HL-60 (cell line): ENCODE data around the gene CCR9.

Experiments
- DNase-seq, 2 experiments: peaks; one replicate each; pipeline ENCODE4 v3.0.0-alpha.2; 2010 to 2020; ENCODE audit warnings: low read depth in 1 of 2, low spot score in 1 of 2
- H3K27ac ChIP-seq: fragments of 250-450 bp; sonication (Bioruptor Pico); replicated peaks from 2 replicates; pipeline ENCODE4 v1.5.1; 2020; ENCODE audit warnings: mild to moderate bottlenecking, moderate library complexity
- H3K27me3 ChIP-seq: fragments of 250-450 bp; sonication (Bioruptor Pico); 2 replicates; pipeline ENCODE4 v1.5.1; 2021; ENCODE audit warnings: mild to moderate bottlenecking, moderate library complexity; ENCODE audit not compliant: insufficient read depth, poor library complexity, severe bottlenecking
- H3K4me3 ChIP-seq: replicated peaks from 2 replicates; pipeline ENCODE4 v1.5.1; 2011; ENCODE audit warnings: mild to moderate bottlenecking, control low read depth, low read length; ENCODE audit not compliant: insufficient read depth
- CTCF ChIP-seq: IDR thresholded peaks from one replicate; pipeline ENCODE4 v1.5.1; 2011; ENCODE audit warnings: low read length, control low read depth, inconsistent platforms; ENCODE audit not compliant: insufficient read depth
- GABPA ChIP-seq: IDR thresholded peaks from 2 replicates; pipeline ENCODE4 v1.6.1; 2012; ENCODE audit warnings: low read depth
- POLR2AphosphoS5 ChIP-seq: IDR thresholded peaks from 2 replicates; pipeline ENCODE4 v1.6.1; 2012; ENCODE audit warnings: low read depth
- SPI1 ChIP-seq: IDR thresholded peaks from 2 replicates; pipeline ENCODE4 v1.6.1; 2012; ENCODE audit warnings: low read depth, mild to moderate bottlenecking, borderline replicate concordance
- TF ChIP-seq, protein P1 (sequence below): IDR thresholded peaks from 2 replicates; pipeline ENCODE4 v1.6.1; 2012; ENCODE audit warnings: low read depth; ENCODE audit not compliant: insufficient replicate concordance

The CCR9 gene

GRCh38 chr3:45868213-45868612, 18.1 kb upstream of the CCR9 start:
- H3K27ac ChIP-seq, result no peak overlapping the region
- TF ChIP-seq, protein P1, sequence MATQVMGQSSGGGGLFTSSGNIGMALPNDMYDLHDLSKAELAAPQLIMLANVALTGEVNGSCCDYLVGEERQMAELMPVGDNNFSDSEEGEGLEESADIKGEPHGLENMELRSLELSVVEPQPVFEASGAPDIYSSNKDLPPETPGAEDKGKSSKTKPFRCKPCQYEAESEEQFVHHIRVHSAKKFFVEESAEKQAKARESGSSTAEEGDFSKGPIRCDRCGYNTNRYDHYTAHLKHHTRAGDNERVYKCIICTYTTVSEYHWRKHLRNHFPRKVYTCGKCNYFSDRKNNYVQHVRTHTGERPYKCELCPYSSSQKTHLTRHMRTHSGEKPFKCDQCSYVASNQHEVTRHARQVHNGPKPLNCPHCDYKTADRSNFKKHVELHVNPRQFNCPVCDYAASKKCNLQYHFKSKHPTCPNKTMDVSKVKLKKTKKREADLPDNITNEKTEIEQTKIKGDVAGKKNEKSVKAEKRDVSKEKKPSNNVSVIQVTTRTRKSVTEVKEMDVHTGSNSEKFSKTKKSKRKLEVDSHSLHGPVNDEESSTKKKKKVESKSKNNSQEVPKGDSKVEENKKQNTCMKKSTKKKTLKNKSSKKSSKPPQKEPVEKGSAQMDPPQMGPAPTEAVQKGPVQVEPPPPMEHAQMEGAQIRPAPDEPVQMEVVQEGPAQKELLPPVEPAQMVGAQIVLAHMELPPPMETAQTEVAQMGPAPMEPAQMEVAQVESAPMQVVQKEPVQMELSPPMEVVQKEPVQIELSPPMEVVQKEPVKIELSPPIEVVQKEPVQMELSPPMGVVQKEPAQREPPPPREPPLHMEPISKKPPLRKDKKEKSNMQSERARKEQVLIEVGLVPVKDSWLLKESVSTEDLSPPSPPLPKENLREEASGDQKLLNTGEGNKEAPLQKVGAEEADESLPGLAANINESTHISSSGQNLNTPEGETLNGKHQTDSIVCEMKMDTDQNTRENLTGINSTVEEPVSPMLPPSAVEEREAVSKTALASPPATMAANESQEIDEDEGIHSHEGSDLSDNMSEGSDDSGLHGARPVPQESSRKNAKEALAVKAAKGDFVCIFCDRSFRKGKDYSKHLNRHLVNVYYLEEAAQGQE, result no peak
- TF ChIP-seq POLR2AphosphoS5, result no peak
- no peak for TF ChIP-seq SPI1
- no peak for TF ChIP-seq CTCF
- no peak overlapping the region for H3K4me3 ChIP-seq
- no peaks in the 10 kb centered on the region for H3K27me3 ChIP-seq
- no peak for DNase-seq

GRCh38 chr3:45868650-45869049, 17.7 kb upstream of the CCR9 start:
- H3K27ac ChIP-seq, result no peak overlapping the region
- H3K27me3 ChIP-seq, result no peaks in the 10 kb centered on the region
- no peak overlapping the region for H3K4me3 ChIP-seq
- no peak for TF ChIP-seq CTCF
- no peak for TF ChIP-seq GABPA
- TF ChIP-seq POLR2AphosphoS5, result no peak
- TF ChIP-seq, protein P1, result no peak
- TF ChIP-seq SPI1, result no peak
- no peak for DNase-seq

DNA sequence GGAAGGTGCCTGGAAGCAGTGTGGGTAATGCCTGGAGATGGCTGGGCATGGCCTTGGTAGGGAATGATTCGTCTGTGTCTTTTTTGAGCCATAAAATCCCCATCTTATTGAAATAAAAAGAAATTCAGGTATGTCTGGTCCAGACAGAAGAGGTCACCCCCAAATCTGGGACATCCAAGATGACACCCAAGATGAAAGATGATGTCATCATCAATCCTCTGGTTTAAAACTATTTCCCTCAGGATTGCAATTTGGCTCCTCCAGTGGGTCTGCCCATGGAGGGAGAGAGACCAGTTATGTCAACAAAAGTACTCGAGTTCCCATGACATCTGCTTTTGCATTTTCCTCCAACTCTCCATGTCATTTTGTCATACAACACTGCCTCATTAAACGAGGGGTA, 16.7 kb upstream of the CCR9 start:
- no peak overlapping the region for H3K4me3 ChIP-seq
- no peak for DNase-seq
- H3K27ac ChIP-seq, result no peak overlapping the region
- no peak for TF ChIP-seq GABPA
- no peak for TF ChIP-seq SPI1
- TF ChIP-seq, protein P1, result no peak
- no peak for TF ChIP-seq CTCF
- TF ChIP-seq POLR2AphosphoS5, result no peak
- no peaks in the 10 kb centered on the region for H3K27me3 ChIP-seq
